HG02759 (cell line): ENCODE results near the gene LYZL6.
"Not testable (repeated sequence)": the region's sequence is repeated elsewhere in the genome, so short reads cannot be mapped to it uniquely, and the experiment has no call there.

Experiments used
- ATAC-seq: cut with Tn5 transposase; IDR thresholded peaks from one replicate; pipeline ENCODE4 v1.9.1; 2021; ENCODE audit warnings: mild to moderate bottlenecking, moderate library complexity; ENCODE audit not compliant: unreplicated experiment

LYZL6 gene

GRCh38 chr17:35947156-35947585 is 3.7 kb upstream of the LYZL6 start:
- no peak for ATAC-seq

GRCh38 chr17:35944151-35944550 is 638 bp upstream of the LYZL6 start:
- ATAC-seq, result no peak

GRCh38 chr17:35942588-35943186 is 826 bp downstream of the LYZL6 start:
- ATAC-seq, result no peak

- ATAC-seq, result not testable (repeated sequence)
Observed at GRCh38 chr17:35938492-35938891, 5.0 kb downstream of the LYZL6 start.

- no peak for ATAC-seq
Observed at GRCh38 chr17:35936063-35936462, 7.5 kb downstream of the LYZL6 start.

GRCh38 chr17:35934760-35935159 is 8.8 kb downstream of the LYZL6 start:
- ATAC-seq, result no peak

- no peak for ATAC-seq
Observed at GRCh38 chr17:35932586-35932985, 10.9 kb downstream of the LYZL6 start.

GRCh38 chr17:35931794-35932425 is 11.6 kb downstream of the LYZL6 start:
- no peak for ATAC-seq

GRCh38 chr17:35930211-35931065 is 13.1 kb downstream of the LYZL6 start, which contains the start of gene RDM1:
Gene RDM1, minus strand, starts transcription at chr17:35930773. Its CDS starts 46 bp downstream, at chr17:35930727.
- no peak for ATAC-seq

- ATAC-seq, result no peak
Observed at GRCh38 chr17:35927714-35928113, 15.8 kb downstream of the LYZL6 start.

- no peak for ATAC-seq
Observed at GRCh38 chr17:35923609-35924114, 19.9 kb downstream of the LYZL6 start.

GRCh38 chr17:35920229-35920628 is 23.3 kb downstream of the LYZL6 start:
- no peak for ATAC-seq

- ATAC-seq, result no peak
Observed at GRCh38 chr17:35918665-35919064, 24.8 kb downstream of the LYZL6 start.

- ATAC-seq, result no peak
Observed at GRCh38 chr17:35917519-35918213, 25.8 kb downstream of the LYZL6 start.

GRCh38 chr17:35915153-35915964 is 28.2 kb downstream of the LYZL6 start:
- no peak for ATAC-seq

- ATAC-seq, result no peak
Observed at GRCh38 chr17:35914354-35914753, 29.2 kb downstream of the LYZL6 start.

- ATAC-seq, result no peak
Observed at GRCh38 chr17:35913609-35914008, 29.9 kb downstream of the LYZL6 start.

GRCh38 chr17:35912942-35913341 is 30.6 kb downstream of the LYZL6 start:
- ATAC-seq, result no peak

- ATAC-seq, result no peak
Observed at GRCh38 chr17:35912339-35912912, 31.1 kb downstream of the LYZL6 start.

GRCh38 chr17:35909408-35909807 is 34.1 kb downstream of the LYZL6 start:
- ATAC-seq, result no peak
